H9 (cell line): ENCODE measurements around the gene PRR36. TPM values are rescaled to one million over a fixed set of nuclear protein-coding genes. Genes with fewer than 3 reads are reported as not detected.

ENCODE experiments used
- DNase-seq: peaks from one replicate; pipeline ENCODE4 v3.0.0-alpha.2; 2017
- H2AFZ ChIP-seq: one replicate; pipeline ENCODE4 v1.6.1; 2013; ENCODE audit warnings: mild to moderate bottlenecking, low read length, control low read depth, moderate library complexity
- H2AK5ac ChIP-seq: 2 replicates; pipeline ENCODE4 v1.6.1; 2013; ENCODE audit warnings: low read length, control low read depth, mixed read lengths; ENCODE audit not compliant: insufficient read length
- H2BK120ac ChIP-seq: one replicate; pipeline ENCODE4 v1.6.1; 2013; ENCODE audit warnings: low read depth, mild to moderate bottlenecking, low read length, control low read depth, inconsistent platforms; ENCODE audit not compliant: poor library complexity, severe bottlenecking
- H2BK12ac ChIP-seq: 2 replicates; pipeline ENCODE4 v1.6.1; 2013; ENCODE audit warnings: low read length, control low read depth, mixed read lengths, low read depth; ENCODE audit not compliant: insufficient read length
- H2BK15ac ChIP-seq: 2 replicates; pipeline ENCODE4 v1.6.1; 2013; ENCODE audit warnings: low read depth, low read length, control low read depth
- H2BK20ac ChIP-seq: one replicate; pipeline ENCODE4 v1.6.1; 2013; ENCODE audit warnings: low read depth, mild to moderate bottlenecking, low read length, control low read depth, inconsistent platforms; ENCODE audit not compliant: poor library complexity, severe bottlenecking
- H2BK5ac ChIP-seq: 2 replicates; pipeline ENCODE4 v1.6.1; 2013; ENCODE audit warnings: low read length, control low read depth, mixed read lengths; ENCODE audit not compliant: insufficient read length
- H3K14ac ChIP-seq: 2 replicates; pipeline ENCODE4 v1.6.1; 2013; ENCODE audit warnings: low read length, control low read depth; ENCODE audit not compliant: insufficient read depth
- H3K18ac ChIP-seq: 2 replicates; pipeline ENCODE4 v1.6.1; 2013; ENCODE audit warnings: low read depth, mild to moderate bottlenecking, mixed read lengths, low read length, control low read depth; ENCODE audit not compliant: insufficient read length
- H3K23ac ChIP-seq: 2 replicates; pipeline ENCODE4 v1.6.1; 2013; ENCODE audit warnings: low read length, control low read depth, mixed read lengths, low read depth; ENCODE audit not compliant: insufficient read length
- H3K23me2 ChIP-seq: 2 replicates; pipeline ENCODE4 v1.6.1; 2013; ENCODE audit warnings: low read depth, mild to moderate bottlenecking, mixed read lengths, low read length, control low read depth; ENCODE audit not compliant: insufficient read length, poor library complexity, severe bottlenecking
- H3K27ac ChIP-seq: 2 replicates; pipeline ENCODE4 v1.5.1; 2013; ENCODE audit warnings: low read length, control low read depth, mixed read lengths, low read depth; ENCODE audit not compliant: insufficient read length
- H3K27me3 ChIP-seq: 2 replicates; pipeline ENCODE4 v1.6.1; 2013; ENCODE audit warnings: low read length, control low read depth, inconsistent platforms; ENCODE audit not compliant: insufficient read depth
- H3K4ac ChIP-seq: 2 replicates; pipeline ENCODE4 v1.6.1; 2013; ENCODE audit warnings: low read depth, mild to moderate bottlenecking, control low read depth, inconsistent platforms, low read length, moderate library complexity
- H3K4me1 ChIP-seq: 2 replicates; pipeline ENCODE4 v1.6.1; 2013; ENCODE audit warnings: low read length, control low read depth, inconsistent platforms; ENCODE audit not compliant: insufficient read depth
- H3K4me2 ChIP-seq: 2 replicates; pipeline ENCODE4 v1.6.1; 2013; ENCODE audit warnings: low read length, control low read depth, mixed read lengths; ENCODE audit not compliant: insufficient read length, insufficient read depth
- H3K56ac ChIP-seq: 2 replicates; pipeline ENCODE4 v1.6.1; 2013; ENCODE audit warnings: low read depth, mild to moderate bottlenecking, mixed read lengths, low read length, control low read depth; ENCODE audit not compliant: insufficient read length
- H3K79me1 ChIP-seq: 2 replicates; pipeline ENCODE4 v1.6.1; 2013; ENCODE audit warnings: low read depth, mild to moderate bottlenecking, moderate library complexity, low read length, control low read depth, inconsistent platforms; ENCODE audit not compliant: insufficient read depth, poor library complexity, severe bottlenecking
- H3K79me2 ChIP-seq: 2 replicates; pipeline ENCODE4 v1.6.1; 2013; ENCODE audit warnings: low read length, control low read depth, inconsistent platforms; ENCODE audit not compliant: insufficient read depth
- H3K9ac ChIP-seq: 2 replicates; pipeline ENCODE4 v1.6.1; 2013; ENCODE audit warnings: low read length, control low read depth, mixed read lengths; ENCODE audit not compliant: insufficient read length; ENCODE audit errors: extremely low read depth
- H3K9me3 ChIP-seq: one replicate; pipeline ENCODE4 v1.6.1; 2013; ENCODE audit warnings: low read depth, low read length, inconsistent platforms; ENCODE audit not compliant: control insufficient read depth
- H3T11ph ChIP-seq: one replicate; pipeline ENCODE4 v1.6.1; 2013; ENCODE audit warnings: mild to moderate bottlenecking, low read length, control low read depth, inconsistent platforms
- H4K20me1 ChIP-seq: one replicate; pipeline ENCODE4 v1.6.1; 2013; ENCODE audit not compliant: control insufficient read depth, insufficient read length, insufficient read depth
- H4K5ac ChIP-seq: 2 replicates; pipeline ENCODE4 v1.6.1; 2013; ENCODE audit warnings: low read depth, mild to moderate bottlenecking, mixed read lengths, low read length, control low read depth; ENCODE audit not compliant: insufficient read length
- H4K8ac ChIP-seq: replicated peaks from 2 replicates; pipeline ENCODE4 v1.6.1; 2013; ENCODE audit warnings: low read length, control low read depth, mixed read lengths, low read depth; ENCODE audit not compliant: insufficient read length
- H4K91ac ChIP-seq: 2 replicates; pipeline ENCODE4 v1.6.1; 2013; ENCODE audit warnings: low read depth, mild to moderate bottlenecking, moderate library complexity, mixed read lengths, low read length, control low read depth; ENCODE audit not compliant: insufficient read length
- H3K27ac Mint-ChIP-seq, 3 experiments: 2 replicates in 2 of 3; 3 replicates in 1 of 3; pipeline ENCODE4 v1.8.0; 2020 to 2021; ENCODE audit warnings: mixed read lengths in 3 of 3, mild to moderate bottlenecking in 1 of 3, moderate library complexity in 1 of 3
- H3K27me3 Mint-ChIP-seq: 2 replicates; pipeline ENCODE4 v1.8.0; 2021; ENCODE audit warnings: low read depth, mild to moderate bottlenecking, moderate library complexity, mixed read lengths
- H3K36me3 Mint-ChIP-seq, 3 experiments: 2 replicates in 2 of 3; 3 replicates in 1 of 3; pipeline ENCODE4 v1.8.0; 2020 to 2021; ENCODE audit warnings: low read depth in 3 of 3, mixed read lengths in 3 of 3; ENCODE audit not compliant: insufficient read depth in 1 of 3
- H3K4me1 Mint-ChIP-seq, 2 experiments: 2 replicates each; pipeline ENCODE4 v1.8.0; 2020; ENCODE audit warnings: mixed read lengths in 2 of 2
- H3K4me3 Mint-ChIP-seq, 2 experiments: 2 replicates in 1 of 2; 3 replicates in 1 of 2; pipeline ENCODE4 v1.8.0; 2020 to 2021; ENCODE audit warnings: mild to moderate bottlenecking in 2 of 2, mixed read lengths in 2 of 2, moderate library complexity in 1 of 2
- H3K9me3 Mint-ChIP-seq, 2 experiments: 2 replicates in 1 of 2; 3 replicates in 1 of 2; pipeline ENCODE4 v1.8.0; 2020; ENCODE audit warnings: mild to moderate bottlenecking in 2 of 2, mixed read lengths in 2 of 2, moderate library complexity in 1 of 2
- WGBS: extraction: QIAGEN DNeasy Blood & Tissue Kit; methylation state at CpG from one replicate; pipeline ENCODE4 v1.1.7; 2013; ENCODE audit warnings: missing lambda C conversion rate, low lambda C conversion rate, mixed read lengths; ENCODE audit not compliant: insufficient read length; ENCODE audit errors: extremely low coverage; 5-methylcytosine and 5-hydroxymethylcytosine counted together
- total RNA-seq: library from RNA; stranded (reverse); gene quantifications from 2 replicates; pipeline ENCODE4 v1.2.1, GENCODE V29; 2021
- TF ChIP-seq, protein P1 (sequence below): fragments of 200-600 bp; sonication (generic); conservative IDR thresholded peaks from 3 replicates; pipeline ENCODE4 v1.8.0; 2021; ENCODE audit warnings: antibody characterized with exemption, mild to moderate bottlenecking

Gene PRR36
- total RNA-seq, 1 experiment from 2014 or later, result 20.4 TPM

DNA sequence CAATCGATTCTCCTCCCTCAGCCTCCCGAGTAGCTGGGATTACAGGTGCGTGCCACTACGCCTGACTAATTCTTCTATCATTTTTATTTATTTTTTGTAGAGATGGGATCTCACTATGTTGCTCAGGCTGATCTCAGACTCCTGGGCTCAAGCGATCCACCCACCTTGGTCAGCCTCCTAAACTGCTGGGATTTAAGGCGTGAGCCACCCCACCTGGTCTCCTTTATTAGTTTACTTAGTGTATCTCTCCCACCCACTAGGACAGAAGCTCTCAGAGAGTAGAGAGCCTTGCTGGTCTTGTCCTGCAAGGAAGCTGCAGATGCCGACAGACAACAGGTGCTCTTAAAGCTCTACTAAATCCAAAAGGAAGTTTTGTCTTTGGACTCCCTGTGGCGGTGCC is 11.6 kb upstream of the PRR36 start:
- TF ChIP-seq, protein P1, sequence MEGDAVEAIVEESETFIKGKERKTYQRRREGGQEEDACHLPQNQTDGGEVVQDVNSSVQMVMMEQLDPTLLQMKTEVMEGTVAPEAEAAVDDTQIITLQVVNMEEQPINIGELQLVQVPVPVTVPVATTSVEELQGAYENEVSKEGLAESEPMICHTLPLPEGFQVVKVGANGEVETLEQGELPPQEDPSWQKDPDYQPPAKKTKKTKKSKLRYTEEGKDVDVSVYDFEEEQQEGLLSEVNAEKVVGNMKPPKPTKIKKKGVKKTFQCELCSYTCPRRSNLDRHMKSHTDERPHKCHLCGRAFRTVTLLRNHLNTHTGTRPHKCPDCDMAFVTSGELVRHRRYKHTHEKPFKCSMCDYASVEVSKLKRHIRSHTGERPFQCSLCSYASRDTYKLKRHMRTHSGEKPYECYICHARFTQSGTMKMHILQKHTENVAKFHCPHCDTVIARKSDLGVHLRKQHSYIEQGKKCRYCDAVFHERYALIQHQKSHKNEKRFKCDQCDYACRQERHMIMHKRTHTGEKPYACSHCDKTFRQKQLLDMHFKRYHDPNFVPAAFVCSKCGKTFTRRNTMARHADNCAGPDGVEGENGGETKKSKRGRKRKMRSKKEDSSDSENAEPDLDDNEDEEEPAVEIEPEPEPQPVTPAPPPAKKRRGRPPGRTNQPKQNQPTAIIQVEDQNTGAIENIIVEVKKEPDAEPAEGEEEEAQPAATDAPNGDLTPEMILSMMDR, result no peak
- Histone ChIP-seq H3T11ph (no peak overlapping the region), H3K79me2 (no peaks in the 10 kb centered on the region), H2BK5ac (no peak overlapping the region), H3K4me1 (no peaks in the 10 kb centered on the region), H4K91ac (no peak overlapping the region), H3K56ac (no peak overlapping the region), H4K8ac (no peak overlapping the region), H3K27me3 (no peaks in the 10 kb centered on the region), H3K18ac (no peak overlapping the region), H3K23ac (no peak overlapping the region), H2AFZ (no peak overlapping the region), H2BK12ac (no peak overlapping the region), H3K27ac (no peak overlapping the region), H4K20me1 (no peaks in the 10 kb centered on the region), H2BK20ac (no peak overlapping the region), H3K9me3 (no peaks in the 10 kb centered on the region), H4K5ac (no peak overlapping the region), H3K4me2 (no peak overlapping the region), H3K9ac (no peak overlapping the region), H3K4ac (no peak overlapping the region), H2AK5ac (no peak overlapping the region), H3K14ac (no peak overlapping the region), H3K79me1 (no peaks in the 10 kb centered on the region), H2BK15ac (no peak overlapping the region), H2BK120ac (no peak overlapping the region), H3K23me2 (peaks cover 3% of the 10 kb centered on the region)
- Mint-ChIP-seq H3K4me3 (no peak overlapping the region), H3K9me3 (peaks cover 5 to 10% of the 10 kb centered on the region in 2 experiments; a peak in 3 of 5 replicates), H3K27me3 (peaks cover 29% of the 10 kb centered on the region), H3K36me3 (no peaks in the 10 kb centered on the region), H3K27ac (no peak overlapping the region), H3K4me1 (peaks cover 4 to 8% of the 10 kb centered on the region in 2 experiments)
- no CpG with 5 or more reads among the region's 8 CpGs for WGBS
- DNase-seq, result no peak
